Pons (tissue), 1 donor: ENCODE measurements around the gene EIF5.
A peak's percentile ranks its signal among the peaks of the same experiment; 100 is the strongest.

Experiments used
- DNase-seq: peaks from one replicate; pipeline ENCODE4 v3.0.0-alpha.2; 2016; ENCODE audit warnings: low spot score

The EIF5 gene

GRCh38 chr14:103370087-103370486 lies 36.0 kb downstream of the EIF5 start:
- no peak for DNase-seq

- no peak for DNase-seq
Observed at GRCh38 chr14:103372017-103372416, 38.0 kb downstream of the EIF5 start.

- DNase-seq, result no peak
Observed at GRCh38 chr14:103372552-103373304, 38.7 kb downstream of the EIF5 start.

- no peak for DNase-seq
Observed at GRCh38 chr14:103374121-103374520, 40.1 kb downstream of the EIF5 start.

GRCh38 chr14:103377522-103378037 lies 43.5 kb downstream of the EIF5 start:
- no peak for DNase-seq

GRCh38 chr14:103378038-103378854 lies 44.2 kb downstream of the EIF5 start:
- DNase-seq, result no peak

- no peak for DNase-seq
Observed at GRCh38 chr14:103380719-103381377, 46.8 kb downstream of the EIF5 start.

- no peak for DNase-seq
Observed at GRCh38 chr14:103382376-103382775, 48.3 kb downstream of the EIF5 start.

- no peak for DNase-seq
Observed at GRCh38 chr14:103384450-103385151, 50.6 kb downstream of the EIF5 start.

- peak; percentile 94 for DNase-seq
Observed at GRCh38 chr14:103385152-103385928, 51.3 kb downstream of the EIF5 start, which contains the start of gene MARK3. TSS of gene MARK3 (plus strand) at chr14:103385415. CDS start at chr14:103386030, 615 bp downstream.

GRCh38 chr14:103385929-103386712 lies 52.1 kb downstream of the EIF5 start:
- no peak for DNase-seq

- peak; percentile 57 for DNase-seq
Observed at GRCh38 chr14:103386713-103387329, 52.8 kb downstream of the EIF5 start.

- no peak for DNase-seq
Observed at GRCh38 chr14:103388664-103389063, 54.6 kb downstream of the EIF5 start.

GRCh38 chr14:103390605-103391004 lies 56.6 kb downstream of the EIF5 start:
- DNase-seq, result no peak

GRCh38 chr14:103391048-103391447 lies 57.0 kb downstream of the EIF5 start:
- DNase-seq, result peak; percentile 63

GRCh38 chr14:103392106-103392505 lies 58.1 kb downstream of the EIF5 start:
- no peak for DNase-seq

- DNase-seq, result no peak
Observed at GRCh38 chr14:103392572-103392971, 58.5 kb downstream of the EIF5 start.

GRCh38 chr14:103393070-103393469 lies 59.0 kb downstream of the EIF5 start:
- no peak for DNase-seq
